Neuronal stem cell (in vitro differentiated cells): Measurements from ENCODE around the gene ACACA.

ENCODE experiments used
- DNase-seq: peaks from one replicate; pipeline ENCODE4 v3.0.0-alpha.2; 2013; ENCODE audit warnings: low spot score
- H2AFZ ChIP-seq: one replicate; pipeline ENCODE4 v1.6.1; 2013; ENCODE audit warnings: mild to moderate bottlenecking, low read length, inconsistent platforms
- H2AK5ac ChIP-seq: 2 replicates; pipeline ENCODE4 v1.6.1; 2013; ENCODE audit warnings: low read depth, mild to moderate bottlenecking, inconsistent platforms, low read length, moderate library complexity, mixed read lengths
- H2BK120ac ChIP-seq: 2 replicates; pipeline ENCODE4 v1.6.1; 2013; ENCODE audit warnings: low read depth, mild to moderate bottlenecking, inconsistent platforms, low read length, moderate library complexity, mixed read lengths
- H2BK12ac ChIP-seq: one replicate; pipeline ENCODE4 v1.6.1; 2013; ENCODE audit warnings: low read length, inconsistent platforms
- H2BK15ac ChIP-seq: 2 replicates; pipeline ENCODE4 v1.6.1; 2013; ENCODE audit warnings: mild to moderate bottlenecking, low read length, inconsistent platforms, mixed read lengths
- H2BK5ac ChIP-seq: one replicate; pipeline ENCODE4 v1.6.1; 2013; ENCODE audit warnings: inconsistent platforms, mild to moderate bottlenecking, low read length, moderate library complexity
- H3K14ac ChIP-seq: one replicate; pipeline ENCODE4 v1.6.1; 2013; ENCODE audit warnings: low read length, inconsistent platforms
- H3K18ac ChIP-seq: 2 replicates; pipeline ENCODE4 v1.6.1; 2013; ENCODE audit warnings: low read length, inconsistent platforms
- H3K23ac ChIP-seq: 2 replicates; pipeline ENCODE4 v1.6.1; 2013; ENCODE audit warnings: low read depth, mild to moderate bottlenecking, mixed read lengths, low read length, inconsistent platforms; ENCODE audit not compliant: poor library complexity
- H3K27ac ChIP-seq: replicated peaks from 3 replicates; pipeline ENCODE4 v1.5.1; 2013; ENCODE audit warnings: low read length, inconsistent platforms
- H3K27me3 ChIP-seq, 3 experiments: 2 replicates each; pipeline ENCODE4 v1.6.1; 2013; ENCODE audit warnings: low read length in 3 of 3, mild to moderate bottlenecking in 2 of 3, inconsistent platforms in 1 of 3, low read depth in 1 of 3, mixed read lengths in 1 of 3, moderate library complexity in 1 of 3; ENCODE audit not compliant: control insufficient read depth in 3 of 3, insufficient read depth in 3 of 3
- H3K36me3 ChIP-seq, 2 donors: replicated peaks in 1 of 2; 2 replicates each; pipeline ENCODE4 v1.6.1; 2013; ENCODE audit warnings: low read length in 2 of 2; ENCODE audit not compliant: control insufficient read depth in 2 of 2, insufficient read depth in 2 of 2
- H3K4ac ChIP-seq: 2 replicates; pipeline ENCODE4 v1.6.1; 2013; ENCODE audit warnings: inconsistent platforms, mild to moderate bottlenecking, low read length, moderate library complexity
- H3K4me1 ChIP-seq, 2 donors: 1 replicate in 1 of 2; 2 replicates in 1 of 2; pipeline ENCODE4 v1.6.1; 2013; ENCODE audit warnings: low read length in 2 of 2, low read depth in 1 of 2; ENCODE audit not compliant: control insufficient read depth in 2 of 2, insufficient read depth in 1 of 2
- H3K4me2 ChIP-seq: one replicate; pipeline ENCODE4 v1.6.1; 2013; ENCODE audit warnings: mild to moderate bottlenecking, low read length, inconsistent platforms; ENCODE audit not compliant: insufficient read depth, poor library complexity, severe bottlenecking
- H3K4me3 ChIP-seq, 2 donors: 2 replicates each; pipeline ENCODE4 v1.5.1; 2013; ENCODE audit warnings: low read length in 2 of 2, mild to moderate bottlenecking in 2 of 2, inconsistent platforms in 1 of 2, moderate library complexity in 1 of 2
- H3K79me1 ChIP-seq: one replicate; pipeline ENCODE4 v1.6.1; 2013; ENCODE audit warnings: low read depth, mild to moderate bottlenecking, inconsistent platforms, low read length, moderate library complexity
- H3K9ac ChIP-seq: one replicate; pipeline ENCODE4 v1.6.1; 2013; ENCODE audit warnings: mild to moderate bottlenecking, low read depth, low read length, inconsistent platforms; ENCODE audit not compliant: poor library complexity
- H3K9me3 ChIP-seq, 2 donors: replicated peaks in 1 of 2; 2 replicates each; pipeline versions ENCODE3 to v1.6.1; 2013; ENCODE audit warnings: low read length in 2 of 2, mild to moderate bottlenecking in 2 of 2, inconsistent platforms in 1 of 2, low read depth in 1 of 2, mixed read lengths in 1 of 2, moderate library complexity in 1 of 2; ENCODE audit not compliant: control insufficient read depth in 2 of 2, insufficient read depth in 1 of 2
- H4K8ac ChIP-seq: one replicate; pipeline ENCODE4 v1.6.1; 2013; ENCODE audit warnings: low read depth, mild to moderate bottlenecking, inconsistent platforms, low read length, moderate library complexity
- H4K91ac ChIP-seq: one replicate; pipeline ENCODE4 v1.6.1; 2013; ENCODE audit warnings: low read length, low read depth, mild to moderate bottlenecking, inconsistent platforms; ENCODE audit not compliant: poor library complexity
- WGBS, 2 donors: extraction: QIAGEN DNeasy Blood & Tissue Kit; methylation state at CpG; one replicate each; pipeline ENCODE4 v1.1.7; 2013; ENCODE audit warnings: missing lambda C conversion rate in 2 of 2, mixed read lengths in 1 of 2; ENCODE audit not compliant: insufficient read length in 2 of 2, insufficient replicate concordance in 1 of 2; ENCODE audit errors: extremely low coverage in 2 of 2; 5-methylcytosine and 5-hydroxymethylcytosine counted together

ACACA gene

GRCh38 chr17:37191219-37191618 is 215.4 kb downstream of the ACACA start:
- Histone ChIP-seq H2BK15ac (no peak overlapping the region), H3K4me3 (no peak overlapping the region), H3K27ac (no peak overlapping the region), H4K91ac (no peak overlapping the region), H2BK5ac (no peak overlapping the region), H2AK5ac (no peak overlapping the region), H2BK120ac (no peak overlapping the region), H3K9ac (no peak overlapping the region), H3K18ac (no peak overlapping the region), H2BK12ac (no peak overlapping the region), H2AFZ (no peak overlapping the region), H3K36me3 (peaks cover 12 to 98% of the 10 kb centered on the region in 2 donors), H3K23ac (no peak overlapping the region), H3K4me1 (no peaks in the 10 kb centered on the region), H3K4ac (no peak overlapping the region), H3K79me1 (no peaks in the 10 kb centered on the region), H3K4me2 (no peak overlapping the region), H3K9me3 (no peaks in the 10 kb centered on the region), H3K27me3 (no peaks in the 10 kb centered on the region), H4K8ac (no peak overlapping the region), H3K14ac (no peak overlapping the region)
- no peak for DNase-seq
- WGBS, 2 donors = no CpG with 5 or more reads among the region's 2 CpGs

DNA sequence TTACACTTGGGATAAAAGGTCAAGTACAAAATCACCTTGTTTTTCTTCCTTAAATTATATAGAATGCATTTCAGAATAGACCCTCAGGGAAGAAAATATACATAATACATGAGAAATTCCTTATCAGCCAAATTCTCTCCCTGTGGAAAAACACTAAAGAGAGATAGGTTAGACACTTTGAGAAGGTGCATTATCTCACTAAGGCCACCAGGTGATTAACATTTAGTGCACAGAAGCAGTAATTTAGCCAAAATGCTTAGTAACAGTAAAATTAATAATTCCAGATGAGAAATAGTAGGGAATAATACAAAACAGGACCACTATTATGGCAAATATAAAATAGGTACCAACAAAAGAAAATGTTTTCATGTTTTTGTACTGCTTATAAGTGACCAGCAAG is 216.1 kb downstream of the ACACA start:
- Histone ChIP-seq H3K4me3 (no peak overlapping the region), H4K8ac (no peak overlapping the region), H4K91ac (no peak overlapping the region), H3K36me3 (peaks cover 12 to 97% of the 10 kb centered on the region in 2 donors), H3K18ac (no peak overlapping the region), H3K27ac (no peak overlapping the region), H3K4ac (no peak overlapping the region), H2AFZ (no peak overlapping the region), H2BK15ac (no peak overlapping the region), H2AK5ac (no peak overlapping the region), H2BK12ac (no peak overlapping the region), H3K9ac (no peak overlapping the region), H2BK120ac (no peak overlapping the region), H3K79me1 (no peaks in the 10 kb centered on the region), H3K9me3 (no peaks in the 10 kb centered on the region), H3K14ac (no peak overlapping the region), H3K27me3 (no peaks in the 10 kb centered on the region), H3K23ac (no peak overlapping the region), H3K4me1 (no peaks in the 10 kb centered on the region), H3K4me2 (no peak overlapping the region), H2BK5ac (no peak overlapping the region)
- no peak for DNase-seq

GRCh38 chr17:37188157-37188556 is 218.5 kb downstream of the ACACA start:
- Histone ChIP-seq H3K27ac (no peak overlapping the region), H2AFZ (no peak overlapping the region), H2AK5ac (no peak overlapping the region), H3K36me3 (peaks cover 12 to 89% of the 10 kb centered on the region in 2 donors), H2BK5ac (no peak overlapping the region), H3K14ac (no peak overlapping the region), H3K4me1 (no peaks in the 10 kb centered on the region), H4K91ac (no peak overlapping the region), H3K23ac (no peak overlapping the region), H3K4me3 (no peak overlapping the region), H3K9ac (no peak overlapping the region), H3K27me3 (no peaks in the 10 kb centered on the region), H3K4ac (no peak overlapping the region), H3K79me1 (no peaks in the 10 kb centered on the region), H3K9me3 (no peaks in the 10 kb centered on the region), H2BK15ac (no peak overlapping the region), H3K18ac (no peak overlapping the region), H2BK12ac (no peak overlapping the region), H2BK120ac (no peak overlapping the region), H4K8ac (no peak overlapping the region), H3K4me2 (no peak overlapping the region)
- no peak for DNase-seq
- no CpG with 5 or more reads among the region's 11 CpGs for WGBS, 2 donors

DNA sequence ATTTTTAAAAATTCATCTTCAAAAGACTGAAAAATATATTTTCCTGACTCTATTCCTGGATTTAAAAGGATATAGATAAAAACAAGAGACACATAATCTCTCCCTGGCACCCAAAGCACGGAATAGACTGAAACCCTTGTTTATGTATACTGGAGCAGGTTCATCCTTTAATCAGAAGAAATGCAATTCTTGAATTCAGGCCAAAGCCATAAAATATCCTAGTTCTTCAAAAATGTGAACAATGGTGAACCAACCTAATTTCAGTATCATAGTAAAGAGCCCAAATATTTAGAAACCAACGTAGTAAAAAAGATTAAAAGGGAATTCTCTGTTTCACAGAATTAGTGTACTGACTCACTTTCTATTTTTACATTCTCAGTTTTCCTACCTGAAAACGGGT is 219.4 kb downstream of the ACACA start:
- no peak overlapping the region for H2BK15ac ChIP-seq
- peaks cover 13 to 88% of the 10 kb centered on the region in 2 donors for H3K36me3 ChIP-seq
- H3K9me3 ChIP-seq = no peaks in the 10 kb centered on the region
- no peak overlapping the region for H4K91ac ChIP-seq
- DNase-seq = no peak
- no peak overlapping the region for H3K23ac ChIP-seq
- no peaks in the 10 kb centered on the region for H3K27me3 ChIP-seq
- no peak overlapping the region for H3K14ac ChIP-seq
- H2AK5ac ChIP-seq = no peak overlapping the region
- no peak overlapping the region for H3K18ac ChIP-seq
- H2BK120ac ChIP-seq = no peak overlapping the region
- H3K79me1 ChIP-seq = no peaks in the 10 kb centered on the region
- H2BK5ac ChIP-seq = no peak overlapping the region
- H3K4me2 ChIP-seq = no peak overlapping the region
- no peaks in the 10 kb centered on the region for H3K4me1 ChIP-seq
- no peak overlapping the region for H3K9ac ChIP-seq
- no CpG with 5 or more reads among the region's 3 CpGs for WGBS, 2 donors
- H2AFZ ChIP-seq = no peak overlapping the region
- H3K4ac ChIP-seq = no peak overlapping the region
- no peak overlapping the region for H3K27ac ChIP-seq
- H2BK12ac ChIP-seq = no peak overlapping the region
- H3K4me3 ChIP-seq = no peak overlapping the region
- H4K8ac ChIP-seq = no peak overlapping the region
